Chondrocyte (in vitro differentiated cells): ENCODE results near the gene NRBF2. TPM values are rescaled to one million over a fixed set of nuclear protein-coding genes. Genes with fewer than 3 reads are reported as not detected.
A peak's percentile ranks its signal among the peaks of the same experiment; 100 is the strongest.

Source experiments
- DNase-seq: peaks from one replicate; pipeline ENCODE4 v3.0.0; 2021; ENCODE audit warnings: mixed read lengths, low spot score
- H3K27ac Mint-ChIP-seq: one replicate; pipeline ENCODE4 v1.8.0; 2021; ENCODE audit warnings: mild to moderate bottlenecking, moderate library complexity, mixed read lengths; ENCODE audit not compliant: unreplicated experiment
- H3K27me3 Mint-ChIP-seq: 2 replicates; pipeline ENCODE4 v1.8.0; 2021; ENCODE audit warnings: low read depth, mixed read lengths
- H3K36me3 Mint-ChIP-seq: 2 replicates; pipeline ENCODE4 v1.8.0; 2021; ENCODE audit warnings: low read depth, mixed read lengths
- H3K4me1 Mint-ChIP-seq: 2 replicates; pipeline ENCODE4 v1.8.0; 2021; ENCODE audit warnings: low read depth, mild to moderate bottlenecking, mixed read lengths
- H3K4me3 Mint-ChIP-seq: one replicate; pipeline ENCODE4 v1.8.0; 2021; ENCODE audit warnings: mild to moderate bottlenecking, moderate library complexity, mixed read lengths; ENCODE audit not compliant: unreplicated experiment
- H3K9me3 Mint-ChIP-seq: 2 replicates; pipeline ENCODE4 v1.8.0; 2021; ENCODE audit warnings: low read depth, mixed read lengths
- CTCF ChIP-seq: fragments of 200-600 bp; sonication (generic); IDR thresholded peaks from 2 replicates; pipeline ENCODE4 v1.5.0; 2021; ENCODE audit warnings: antibody characterized with exemption, mild to moderate bottlenecking, moderate library complexity
- total RNA-seq: library from RNA; stranded (reverse); gene quantifications from 3 replicates; pipeline ENCODE4 v1.2.1, GENCODE V29; 2021

The NRBF2 gene
- total RNA-seq, 1 donor from 2014 or later = 44.1 TPM

GRCh38 chr10:63137306-63137705 lies 4.2 kb downstream of the NRBF2 start:
- no peaks in the 10 kb centered on the region for H3K27me3 Mint-ChIP-seq
- H3K36me3 Mint-ChIP-seq = peaks cover 1% of the 10 kb centered on the region
- H3K4me3 Mint-ChIP-seq = no peak overlapping the region
- H3K27ac Mint-ChIP-seq = peak overlapping the region; percentile 46
- no peak for DNase-seq
- no peak for TF ChIP-seq CTCF
- peaks cover 51% of the 10 kb centered on the region for H3K4me1 Mint-ChIP-seq
- H3K9me3 Mint-ChIP-seq = peaks cover 6% of the 10 kb centered on the region

- H3K9me3 Mint-ChIP-seq = no peaks in the 10 kb centered on the region
- no peak overlapping the region for H3K4me3 Mint-ChIP-seq
- no peaks in the 10 kb centered on the region for H3K27me3 Mint-ChIP-seq
- no peak for TF ChIP-seq CTCF
- DNase-seq = no peak
- H3K27ac Mint-ChIP-seq = no peak overlapping the region
- peaks cover 44% of the 10 kb centered on the region for H3K4me1 Mint-ChIP-seq
- no peaks in the 10 kb centered on the region for H3K36me3 Mint-ChIP-seq
Observed at GRCh38 chr10:63140077-63140476, 6.9 kb downstream of the NRBF2 start.

- Mint-ChIP-seq H3K4me1 (peaks cover 39% of the 10 kb centered on the region), H3K27me3 (no peaks in the 10 kb centered on the region), H3K9me3 (no peaks in the 10 kb centered on the region), H3K4me3 (no peak overlapping the region), H3K36me3 (no peaks in the 10 kb centered on the region), H3K27ac (no peak overlapping the region)
- TF ChIP-seq CTCF = no peak
- no peak for DNase-seq
Observed at GRCh38 chr10:63142136-63142535, 9.0 kb downstream of the NRBF2 start.

- Mint-ChIP-seq H3K27me3 (no peaks in the 10 kb centered on the region), H3K27ac (no peak overlapping the region), H3K4me3 (no peak overlapping the region), H3K36me3 (no peaks in the 10 kb centered on the region), H3K4me1 (peaks cover 32% of the 10 kb centered on the region), H3K9me3 (no peaks in the 10 kb centered on the region)
- no peak for TF ChIP-seq CTCF
- no peak for DNase-seq
Observed at GRCh38 chr10:63143987-63144386, 10.9 kb downstream of the NRBF2 start.

- no peak for TF ChIP-seq CTCF
- Mint-ChIP-seq H3K9me3 (no peaks in the 10 kb centered on the region), H3K36me3 (peaks cover 2% of the 10 kb centered on the region), H3K4me1 (peaks cover 34% of the 10 kb centered on the region), H3K27me3 (no peaks in the 10 kb centered on the region), H3K27ac (no peak overlapping the region), H3K4me3 (no peak overlapping the region)
- no peak for DNase-seq
Observed at GRCh38 chr10:63145782-63146181, 12.7 kb downstream of the NRBF2 start.
